IPS-15b (cell line): Measurements from ENCODE around the gene CTBP2.
"Not testable (repeated sequence)": the region's sequence is repeated elsewhere in the genome, so short reads cannot be mapped to it uniquely, and the experiment has no call there.

Source experiments
- H3K27me3 ChIP-seq: one replicate; pipeline ENCODE4 v1.6.1; 2013; ENCODE audit warnings: low read length; ENCODE audit not compliant: control insufficient read depth, insufficient read depth
- H3K36me3 ChIP-seq: one replicate; pipeline ENCODE4 v1.6.1; 2013; ENCODE audit warnings: low read length; ENCODE audit not compliant: control insufficient read depth, insufficient read depth
- H3K4me1 ChIP-seq: one replicate; pipeline ENCODE4 v1.6.1; 2013; ENCODE audit warnings: mild to moderate bottlenecking, low read length; ENCODE audit not compliant: control insufficient read depth, insufficient read depth
- H3K4me3 ChIP-seq: one replicate; pipeline ENCODE4 v1.5.1; 2013; ENCODE audit warnings: low read depth, low read length
- H3K9ac ChIP-seq: one replicate; pipeline ENCODE4 v1.6.1; 2013; ENCODE audit warnings: low read depth, mild to moderate bottlenecking, low read length
- H3K9me3 ChIP-seq: one replicate; pipeline ENCODE4 v1.6.1; 2013; ENCODE audit warnings: mild to moderate bottlenecking, low read length; ENCODE audit not compliant: control insufficient read depth, insufficient read depth

CTBP2 gene

DNA sequence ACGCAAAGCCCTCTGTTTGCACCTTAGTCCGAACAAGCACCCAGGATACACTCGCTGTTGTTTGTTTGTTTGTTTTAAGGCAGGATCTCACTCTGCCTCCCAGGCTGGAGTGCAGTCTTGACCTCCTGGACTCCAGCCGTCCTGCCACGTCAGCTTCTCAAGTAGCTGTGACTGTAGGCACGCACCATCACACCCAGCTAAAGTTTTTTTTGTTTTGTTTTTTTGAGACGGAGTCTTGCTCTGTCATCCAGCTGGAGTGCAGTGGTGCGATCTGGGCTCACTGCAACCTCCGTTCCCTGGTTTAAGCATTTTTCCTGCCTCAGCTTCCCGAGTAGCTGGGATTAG, 76.8 kb downstream of the CTBP2 start:
- Histone ChIP-seq H3K27me3 (no peaks in the 10 kb centered on the region), H3K4me3 (no peak overlapping the region), H3K9me3 (no peaks in the 10 kb centered on the region), H3K36me3 (peaks cover 19% of the 10 kb centered on the region), H3K9ac (no peak overlapping the region), H3K4me1 (peaks cover 5% of the 10 kb centered on the region)

DNA sequence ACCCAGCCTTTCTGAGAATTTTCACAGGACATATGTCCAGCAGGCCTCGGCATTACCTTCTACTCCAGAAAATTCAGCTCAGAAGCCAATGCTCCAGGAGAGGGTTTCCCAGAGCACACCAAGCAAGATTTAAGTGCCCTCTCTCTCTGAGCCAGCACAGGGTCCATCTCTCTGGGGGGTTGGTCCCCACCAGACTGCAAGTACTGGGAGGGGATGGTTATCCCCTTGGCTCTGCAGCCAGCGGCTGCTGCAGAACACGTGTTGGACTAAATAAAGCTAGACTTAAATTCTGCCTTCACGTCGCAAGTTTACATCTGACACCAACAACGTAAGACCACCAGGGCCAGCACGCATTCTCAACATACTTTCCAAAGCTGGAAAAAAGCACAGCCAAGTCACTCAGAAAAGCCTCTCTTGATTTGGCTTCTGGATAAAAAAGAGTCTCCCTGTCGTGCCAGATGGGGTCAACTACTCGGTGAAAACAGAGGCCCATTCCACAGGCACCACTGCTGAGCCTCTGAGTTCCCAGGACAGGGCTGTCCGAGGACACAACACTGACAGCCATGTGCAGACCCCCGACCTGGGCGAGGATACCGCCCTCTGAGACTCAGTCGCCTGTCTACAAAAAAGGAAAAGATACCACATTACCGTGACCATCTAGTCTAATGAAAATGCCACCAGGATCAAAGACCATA, 77.3 kb downstream of the CTBP2 start:
- Histone ChIP-seq H3K36me3 (peaks cover 17% of the 10 kb centered on the region), H3K4me3 (no peak overlapping the region), H3K4me1 (peaks cover 5% of the 10 kb centered on the region), H3K9ac (no peak overlapping the region), H3K9me3 (no peaks in the 10 kb centered on the region), H3K27me3 (no peaks in the 10 kb centered on the region)

DNA sequence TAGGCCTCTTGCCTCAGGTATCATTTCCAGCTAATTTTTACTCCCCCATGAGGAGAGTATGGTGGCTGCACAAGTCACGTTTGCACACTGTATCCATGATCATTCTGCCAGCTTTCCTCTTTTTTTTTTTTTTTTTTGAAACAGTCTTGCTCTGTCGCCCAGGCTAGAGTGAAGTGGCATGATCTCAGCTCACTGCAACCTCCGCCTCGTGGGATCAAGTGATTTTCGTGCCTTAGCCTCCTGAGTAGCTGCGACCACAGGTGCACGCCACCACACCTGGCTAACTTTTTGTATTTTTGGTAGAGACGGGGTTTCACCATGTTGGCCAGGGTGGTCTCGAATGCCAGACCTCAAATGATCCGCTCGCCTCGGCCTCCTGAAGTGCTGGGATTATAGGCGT, 77.9 kb downstream of the CTBP2 start:
- H3K4me3 ChIP-seq, H3K27me3 ChIP-seq: not testable (repeated sequence)
- H3K36me3 ChIP-seq: peaks cover 17% of the 10 kb centered on the region

DNA sequence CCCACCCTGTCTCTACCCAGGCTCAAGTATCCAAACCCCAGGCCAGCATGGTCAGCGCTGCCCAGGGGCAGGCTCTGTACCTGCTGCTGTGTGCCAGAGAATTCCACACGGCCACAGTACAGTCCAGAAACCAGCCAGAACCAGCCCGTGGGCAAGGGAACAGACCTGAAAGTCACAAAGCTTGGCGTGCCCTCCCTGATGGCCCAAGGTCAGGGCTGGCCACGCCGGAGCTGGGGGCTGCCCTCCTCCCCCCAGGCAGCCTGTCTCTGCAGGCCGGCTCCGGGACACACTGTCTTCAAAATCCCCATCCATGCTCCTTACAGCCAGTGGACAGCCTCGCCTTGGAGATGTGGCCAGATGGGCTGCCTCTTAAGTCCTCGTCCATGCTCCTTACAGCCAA, 78.4 kb downstream of the CTBP2 start:
- no peaks in the 10 kb centered on the region for H3K27me3 ChIP-seq
- no peaks in the 10 kb centered on the region for H3K9me3 ChIP-seq
- H3K9ac ChIP-seq: no peak overlapping the region
- peaks cover 2% of the 10 kb centered on the region for H3K4me1 ChIP-seq
- H3K4me3 ChIP-seq: no peak overlapping the region
- peaks cover 18% of the 10 kb centered on the region for H3K36me3 ChIP-seq

More for the DNA sequence above, 77.9 kb downstream of the CTBP2 start:
- H3K9me3 ChIP-seq, H3K4me1 ChIP-seq, H3K9ac ChIP-seq: not testable (repeated sequence)

DNA sequence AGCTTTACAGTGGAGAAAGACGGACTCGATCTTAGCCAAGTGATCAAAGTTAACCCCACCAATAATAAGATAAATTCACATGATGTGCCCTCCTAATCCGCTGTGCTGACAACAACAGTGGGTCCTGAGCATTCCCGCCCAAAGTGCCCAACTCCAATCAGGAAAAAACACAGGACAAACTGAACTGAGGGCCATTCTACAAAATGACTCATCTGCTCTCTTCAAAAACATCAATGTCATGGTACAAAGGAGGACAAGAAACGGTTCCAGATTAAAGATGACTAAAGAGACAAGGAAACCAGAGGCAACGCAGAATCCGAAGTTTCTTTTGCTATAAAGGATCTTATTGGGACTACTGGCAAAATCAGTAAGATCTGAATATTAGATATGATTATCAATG, 79.4 kb downstream of the CTBP2 start:
- Histone ChIP-seq H3K36me3 (peaks cover 20% of the 10 kb centered on the region), H3K4me3 (no peak overlapping the region), H3K9ac (no peak overlapping the region), H3K9me3 (no peaks in the 10 kb centered on the region), H3K27me3 (no peaks in the 10 kb centered on the region), H3K4me1 (peaks cover 2% of the 10 kb centered on the region)

DNA sequence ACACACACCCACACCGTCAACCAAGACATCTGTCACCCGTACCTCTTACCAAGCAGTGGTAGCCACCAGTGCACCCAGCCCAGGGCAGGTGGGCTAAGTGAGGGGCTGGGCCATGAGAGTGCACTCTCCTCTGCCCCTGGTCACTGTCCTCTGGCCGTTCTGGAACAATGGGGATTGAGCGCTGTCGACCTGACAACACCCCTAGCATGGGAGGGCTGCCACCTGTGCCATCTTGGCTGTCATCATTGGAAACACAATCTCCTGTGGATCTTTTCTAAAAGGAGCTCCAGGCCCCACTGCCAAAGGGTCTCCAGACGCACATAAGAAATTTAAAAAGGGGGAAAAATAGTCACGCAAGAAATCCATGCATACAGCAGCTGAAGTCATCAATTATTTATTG, 80.1 kb downstream of the CTBP2 start:
- no peaks in the 10 kb centered on the region for H3K27me3 ChIP-seq
- H3K9me3 ChIP-seq: no peaks in the 10 kb centered on the region
- H3K36me3 ChIP-seq: peaks cover 17% of the 10 kb centered on the region
- H3K4me3 ChIP-seq: no peak overlapping the region
- no peaks in the 10 kb centered on the region for H3K4me1 ChIP-seq
- H3K9ac ChIP-seq: no peak overlapping the region

DNA sequence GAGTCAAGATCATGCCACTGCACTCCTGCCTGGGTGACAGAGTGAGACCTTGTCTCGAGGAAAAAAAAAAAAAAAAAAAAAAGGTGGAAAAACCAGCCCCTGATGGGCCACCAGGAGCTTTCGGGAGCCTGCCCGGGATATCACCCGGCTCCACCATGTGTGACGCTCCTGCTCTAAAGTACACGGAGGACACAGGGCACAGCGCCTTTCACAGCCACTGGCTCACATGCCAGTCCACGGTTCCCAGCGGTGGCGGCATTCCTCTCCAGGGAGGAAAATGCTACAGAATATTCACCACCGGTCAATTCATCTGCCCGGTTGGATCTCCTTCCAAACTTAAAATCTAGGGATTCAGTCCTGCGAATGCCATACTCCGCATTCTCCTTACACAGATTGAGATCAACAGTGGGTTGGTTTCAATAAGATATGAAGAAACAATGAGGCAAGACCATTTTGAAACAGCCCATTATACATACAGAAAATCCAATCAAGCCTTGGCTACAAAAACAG, 81.2 kb downstream of the CTBP2 start:
- H3K9ac ChIP-seq: no peak overlapping the region
- H3K4me1 ChIP-seq: peaks cover 3% of the 10 kb centered on the region
- H3K4me3 ChIP-seq: no peak overlapping the region
- peaks cover 15% of the 10 kb centered on the region for H3K36me3 ChIP-seq
- H3K27me3 ChIP-seq: no peaks in the 10 kb centered on the region
- H3K9me3 ChIP-seq: no peaks in the 10 kb centered on the region

DNA sequence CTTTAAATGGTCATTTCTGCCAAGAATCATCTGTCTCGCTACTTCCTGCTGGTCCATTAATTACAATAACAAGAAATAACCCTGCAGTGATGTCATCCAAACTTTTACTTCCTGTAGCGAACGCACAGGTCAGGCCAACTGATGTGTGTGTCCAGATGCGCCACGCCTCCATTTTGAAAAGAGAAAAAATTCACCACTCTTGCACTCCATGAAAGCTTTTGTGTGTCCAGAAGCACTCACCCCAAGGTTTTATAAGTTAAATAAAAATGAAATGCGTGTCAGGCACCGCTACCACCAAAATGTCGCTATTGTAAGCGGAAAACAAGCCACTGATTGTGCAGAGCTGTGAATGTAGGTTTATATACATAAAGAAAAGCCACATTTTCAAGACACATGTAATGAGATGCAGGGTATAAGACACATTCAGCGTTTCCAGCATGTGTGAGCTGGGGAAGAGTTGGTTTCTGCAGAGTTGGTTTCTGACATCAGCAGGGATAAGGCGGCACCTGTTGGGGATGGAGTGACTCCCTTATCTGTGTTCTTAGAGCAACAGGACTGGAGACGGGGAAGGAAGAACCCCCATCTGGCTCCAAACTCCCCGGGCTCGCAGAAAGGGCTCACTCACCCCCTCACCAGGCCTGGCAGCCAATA, 83.3 kb downstream of the CTBP2 start:
- H3K36me3 ChIP-seq: peaks cover 22% of the 10 kb centered on the region
- H3K4me1 ChIP-seq: peaks cover 3% of the 10 kb centered on the region
- no peak overlapping the region for H3K4me3 ChIP-seq
- H3K9ac ChIP-seq: no peak overlapping the region
- no peaks in the 10 kb centered on the region for H3K27me3 ChIP-seq
- H3K9me3 ChIP-seq: no peaks in the 10 kb centered on the region

DNA sequence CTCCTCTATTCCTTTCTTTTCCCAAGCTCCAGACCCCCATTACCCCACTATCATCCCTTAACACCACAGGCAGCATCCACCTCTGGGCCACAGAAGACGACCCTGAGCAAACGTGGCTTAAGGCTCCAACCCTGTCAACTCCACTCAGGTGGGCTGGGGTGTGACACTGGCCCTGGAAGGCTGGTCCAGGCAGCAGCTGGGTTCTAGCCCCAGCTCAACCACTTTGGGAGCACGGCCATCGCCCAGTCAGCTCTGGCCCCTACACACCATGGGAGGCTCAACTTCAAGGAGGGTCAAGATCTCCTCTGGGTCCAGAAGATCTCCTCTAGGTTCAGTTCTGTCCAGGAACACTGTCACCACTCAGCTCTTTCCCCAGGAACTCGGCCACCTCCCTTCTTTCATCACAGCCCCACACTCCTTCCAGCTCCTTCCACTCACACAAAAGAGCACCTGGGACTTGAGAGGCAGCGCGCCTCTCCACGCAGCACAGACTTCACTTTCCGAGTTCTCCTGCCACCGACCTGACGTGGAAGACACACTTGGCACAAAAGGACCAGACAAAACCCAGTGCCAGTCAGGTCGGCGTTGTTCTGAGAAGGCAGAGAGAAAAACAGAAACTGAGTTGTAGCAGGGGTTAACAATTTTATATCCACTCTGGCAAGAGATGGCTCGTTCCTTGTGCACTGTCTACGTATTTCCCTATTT, 84.1 kb downstream of the CTBP2 start:
- H3K9me3 ChIP-seq: no peaks in the 10 kb centered on the region
- H3K4me3 ChIP-seq: no peak overlapping the region
- no peak overlapping the region for H3K9ac ChIP-seq
- no peaks in the 10 kb centered on the region for H3K27me3 ChIP-seq
- H3K36me3 ChIP-seq: peaks cover 22% of the 10 kb centered on the region
- peaks cover 3% of the 10 kb centered on the region for H3K4me1 ChIP-seq

DNA sequence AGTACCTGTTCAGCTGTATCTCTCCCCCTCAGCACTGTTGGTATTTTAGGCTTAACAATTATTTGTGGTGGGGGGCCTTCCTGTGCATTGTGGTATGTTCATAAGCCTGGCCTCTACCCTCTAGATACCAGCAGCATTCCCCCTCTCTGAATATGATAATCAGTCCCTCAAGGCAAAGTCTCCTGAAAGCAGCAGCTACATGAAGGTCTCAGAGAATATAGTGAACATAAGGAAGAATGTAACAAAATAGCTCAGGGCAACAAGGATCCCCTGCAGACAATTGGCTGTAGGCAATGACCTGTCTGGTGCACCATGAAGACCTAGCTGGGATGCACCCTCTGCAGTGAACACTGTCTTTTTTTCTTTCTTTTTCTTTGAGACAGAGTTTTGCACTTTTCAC, 86.4 kb downstream of the CTBP2 start:
- no peak overlapping the region for H3K4me3 ChIP-seq
- H3K9ac ChIP-seq: no peak overlapping the region
- no peaks in the 10 kb centered on the region for H3K9me3 ChIP-seq
- H3K4me1 ChIP-seq: peaks cover 3% of the 10 kb centered on the region
- peaks cover 22% of the 10 kb centered on the region for H3K36me3 ChIP-seq
- no peaks in the 10 kb centered on the region for H3K27me3 ChIP-seq

DNA sequence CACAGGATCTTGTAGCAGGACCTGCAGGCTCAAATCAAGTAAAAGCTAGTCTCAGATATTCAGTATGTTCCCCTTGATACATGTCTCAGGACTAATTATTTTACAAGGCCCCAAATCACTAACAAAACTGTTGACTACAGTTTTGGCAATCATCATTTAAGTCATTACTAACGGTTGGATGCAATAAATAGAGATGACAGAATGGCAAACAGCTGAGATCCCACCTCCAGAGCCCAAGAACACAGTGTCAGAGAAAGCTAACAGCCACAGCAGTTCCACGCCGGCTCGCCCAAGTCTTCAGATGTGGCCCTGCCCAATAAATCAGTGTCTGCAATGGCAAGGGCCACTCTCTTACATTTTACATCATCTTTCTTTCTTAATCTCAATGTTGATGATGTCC, 87.6 kb downstream of the CTBP2 start:
- Histone ChIP-seq H3K4me1 (peaks cover 3% of the 10 kb centered on the region), H3K36me3 (peaks cover 28% of the 10 kb centered on the region), H3K27me3 (no peaks in the 10 kb centered on the region), H3K9me3 (no peaks in the 10 kb centered on the region), H3K4me3 (no peak overlapping the region), H3K9ac (no peak overlapping the region)

DNA sequence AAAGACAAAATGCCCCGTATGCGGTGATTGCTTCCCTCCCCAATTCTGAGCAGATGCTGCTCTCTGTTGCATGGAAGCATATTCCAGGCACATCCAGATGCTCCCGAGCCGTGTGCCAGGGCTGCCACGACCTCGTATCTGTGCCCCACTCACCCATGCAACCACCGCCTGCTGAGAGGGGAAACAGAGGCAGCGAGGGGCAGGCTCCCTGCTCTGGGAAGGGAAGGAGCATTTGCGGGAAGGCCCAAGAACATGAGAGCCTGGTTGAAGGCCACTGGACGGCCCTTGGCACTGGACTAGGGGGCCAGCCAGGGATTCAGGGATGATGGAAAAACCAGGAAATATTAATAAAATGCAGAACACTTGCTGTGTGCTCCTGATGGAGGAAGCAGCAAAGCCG, 89.4 kb downstream of the CTBP2 start:
- Histone ChIP-seq H3K36me3 (peaks cover 29% of the 10 kb centered on the region), H3K4me1 (peaks cover 8% of the 10 kb centered on the region), H3K9ac (no peak overlapping the region), H3K27me3 (no peaks in the 10 kb centered on the region), H3K4me3 (no peak overlapping the region), H3K9me3 (no peaks in the 10 kb centered on the region)
